HL-60 (cell line): ENCODE data around the gene IFI27.

Experiments
- GABPA ChIP-seq: IDR thresholded peaks from 2 replicates; pipeline ENCODE4 v1.6.1; 2012; ENCODE audit warnings: low read depth
- POLR2AphosphoS5 ChIP-seq: IDR thresholded peaks from 2 replicates; pipeline ENCODE4 v1.6.1; 2012; ENCODE audit warnings: low read depth
- SPI1 ChIP-seq: IDR thresholded peaks from 2 replicates; pipeline ENCODE4 v1.6.1; 2012; ENCODE audit warnings: low read depth, mild to moderate bottlenecking, borderline replicate concordance
- TF ChIP-seq, protein P1 (sequence below): IDR thresholded peaks from one replicate; pipeline ENCODE4 v1.5.1; 2011; ENCODE audit warnings: low read length, control low read depth, inconsistent platforms; ENCODE audit not compliant: insufficient read depth

- TF ChIP-seq, protein P1, sequence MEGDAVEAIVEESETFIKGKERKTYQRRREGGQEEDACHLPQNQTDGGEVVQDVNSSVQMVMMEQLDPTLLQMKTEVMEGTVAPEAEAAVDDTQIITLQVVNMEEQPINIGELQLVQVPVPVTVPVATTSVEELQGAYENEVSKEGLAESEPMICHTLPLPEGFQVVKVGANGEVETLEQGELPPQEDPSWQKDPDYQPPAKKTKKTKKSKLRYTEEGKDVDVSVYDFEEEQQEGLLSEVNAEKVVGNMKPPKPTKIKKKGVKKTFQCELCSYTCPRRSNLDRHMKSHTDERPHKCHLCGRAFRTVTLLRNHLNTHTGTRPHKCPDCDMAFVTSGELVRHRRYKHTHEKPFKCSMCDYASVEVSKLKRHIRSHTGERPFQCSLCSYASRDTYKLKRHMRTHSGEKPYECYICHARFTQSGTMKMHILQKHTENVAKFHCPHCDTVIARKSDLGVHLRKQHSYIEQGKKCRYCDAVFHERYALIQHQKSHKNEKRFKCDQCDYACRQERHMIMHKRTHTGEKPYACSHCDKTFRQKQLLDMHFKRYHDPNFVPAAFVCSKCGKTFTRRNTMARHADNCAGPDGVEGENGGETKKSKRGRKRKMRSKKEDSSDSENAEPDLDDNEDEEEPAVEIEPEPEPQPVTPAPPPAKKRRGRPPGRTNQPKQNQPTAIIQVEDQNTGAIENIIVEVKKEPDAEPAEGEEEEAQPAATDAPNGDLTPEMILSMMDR: no peak
- TF ChIP-seq POLR2AphosphoS5 (no peak), GABPA (no peak), SPI1 (no peak)
Observed at GRCh38 chr14:94139421-94139820, 28.9 kb downstream of the IFI27 start.
